ENCODE data around the gene POLR2H. TPM values are rescaled to one million over a fixed set of nuclear protein-coding genes. Genes with fewer than 3 reads are reported as not detected.

POLR2H gene
- total and polyA plus RNA-seq, 4 donors = 46.4 to 139 (median 82.4) TPM

DNA sequence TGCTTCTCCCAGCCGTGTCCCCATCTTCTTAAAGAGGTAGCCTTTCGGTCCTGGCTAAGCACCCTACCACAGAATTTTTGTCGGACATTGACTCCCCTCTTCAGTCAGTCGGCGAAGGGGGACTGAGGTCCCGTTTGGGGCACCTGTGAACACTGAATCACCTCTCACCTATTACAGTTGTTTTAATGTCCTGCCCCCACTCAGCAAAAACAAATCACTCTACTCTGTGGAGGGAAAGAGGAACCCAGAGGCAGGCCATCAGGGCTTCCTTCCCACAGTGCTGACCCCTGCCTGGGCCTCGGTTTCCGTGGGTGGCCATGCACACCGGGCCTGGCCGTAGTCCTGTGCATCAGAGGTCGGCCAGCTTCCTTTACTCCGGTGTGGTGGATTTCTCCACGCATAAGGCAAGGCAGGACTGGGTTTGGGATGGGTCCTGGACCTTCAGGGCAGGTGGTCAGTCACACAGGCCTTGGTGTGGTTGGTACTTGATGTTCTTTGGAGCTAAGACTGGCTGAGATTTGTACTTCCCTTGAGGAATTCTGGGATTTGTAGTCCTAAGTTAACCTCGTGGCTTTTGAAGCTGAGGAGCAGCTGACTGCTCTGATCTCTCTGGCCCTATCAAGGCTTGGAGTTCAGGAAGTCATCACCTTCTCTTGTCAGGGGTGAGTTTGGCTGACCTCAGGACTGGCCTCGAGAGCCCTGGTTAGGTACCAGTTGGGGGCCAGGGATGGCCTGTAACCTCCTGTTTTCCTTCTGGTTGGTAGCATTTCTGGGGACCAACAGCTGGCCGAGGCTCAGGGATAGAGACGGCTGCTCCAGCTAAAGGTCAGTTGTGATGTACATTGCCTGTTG lies 24.7 kb upstream of the POLR2H start:
- Histone ChIP-seq H3K36me3 (ENCODE audit: control insufficient read depth in 4 of 4, insufficient read depth in 4 of 4, low read length in 4 of 4) (peaks cover 7 to 29% (median 25%) of the 10 kb centered on the region in 4 donors), H3K9ac (ENCODE audit: insufficient read depth in 1 of 2, low read length in 2 of 2) (peak overlapping the region; percentile 66 to 82), H3K4me1 (ENCODE audit: control insufficient read depth in 5 of 5, insufficient read depth in 5 of 5, low read length in 5 of 5) (peaks cover 3 to 32% (median 17%) of the 10 kb centered on the region in 5 donors), H3K27ac (ENCODE audit: low read depth in 1 of 2, low read length in 1 of 2) (peak overlapping the region; percentile 88 to 96), H3K9me3 (ENCODE audit: control insufficient read depth in 4 of 4, insufficient read depth in 3 of 4, low read length in 3 of 4) (no peaks in the 10 kb centered on the region), H3K27me3 (ENCODE audit: control insufficient read depth in 3 of 3, insufficient read depth in 3 of 3, low read length in 2 of 3) (no peaks in the 10 kb centered on the region), H3K4me3 (peak overlapping the region; percentile 62)
- 21 to 23% methylated on average over 17 of the region's 17 CpGs for WGBS, 2 donors
- ATAC-seq (ENCODE audit: insufficient read depth, low FRiP score) (no peak), DNase-seq (peak in 2 of 3 donors; percentile 59 to 68)
- TF ChIP-seq, protein P1, sequence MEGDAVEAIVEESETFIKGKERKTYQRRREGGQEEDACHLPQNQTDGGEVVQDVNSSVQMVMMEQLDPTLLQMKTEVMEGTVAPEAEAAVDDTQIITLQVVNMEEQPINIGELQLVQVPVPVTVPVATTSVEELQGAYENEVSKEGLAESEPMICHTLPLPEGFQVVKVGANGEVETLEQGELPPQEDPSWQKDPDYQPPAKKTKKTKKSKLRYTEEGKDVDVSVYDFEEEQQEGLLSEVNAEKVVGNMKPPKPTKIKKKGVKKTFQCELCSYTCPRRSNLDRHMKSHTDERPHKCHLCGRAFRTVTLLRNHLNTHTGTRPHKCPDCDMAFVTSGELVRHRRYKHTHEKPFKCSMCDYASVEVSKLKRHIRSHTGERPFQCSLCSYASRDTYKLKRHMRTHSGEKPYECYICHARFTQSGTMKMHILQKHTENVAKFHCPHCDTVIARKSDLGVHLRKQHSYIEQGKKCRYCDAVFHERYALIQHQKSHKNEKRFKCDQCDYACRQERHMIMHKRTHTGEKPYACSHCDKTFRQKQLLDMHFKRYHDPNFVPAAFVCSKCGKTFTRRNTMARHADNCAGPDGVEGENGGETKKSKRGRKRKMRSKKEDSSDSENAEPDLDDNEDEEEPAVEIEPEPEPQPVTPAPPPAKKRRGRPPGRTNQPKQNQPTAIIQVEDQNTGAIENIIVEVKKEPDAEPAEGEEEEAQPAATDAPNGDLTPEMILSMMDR (IDR thresholded peaks at IDR 0.05; ENCODE audit: control extremely low read depth, extremely low read depth) = no peak

DNA sequence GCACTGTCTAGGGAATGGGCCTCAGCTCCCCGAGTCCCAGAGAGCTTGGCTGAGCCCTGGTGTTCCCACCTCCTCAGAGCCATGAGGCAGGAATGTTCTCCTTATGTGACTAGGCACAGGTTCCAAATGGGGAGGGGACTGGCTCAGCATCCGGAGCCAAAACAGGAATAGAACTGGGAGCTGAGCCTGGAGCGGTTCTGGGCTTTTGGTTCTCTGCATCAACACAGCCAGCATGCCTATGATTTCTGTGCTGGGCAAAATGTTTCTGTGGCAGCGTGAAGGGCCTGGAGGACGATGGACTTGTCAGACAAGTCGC lies 24.2 kb upstream of the POLR2H start, which contains the start of gene FAM131A:
TSS of gene FAM131A (plus strand) at position 202 of the 316 bp plus-strand sequence. CDS start at position 233, 31 bp downstream.
- ATAC-seq (ENCODE audit: insufficient read depth, low FRiP score) = no peak

DNA sequence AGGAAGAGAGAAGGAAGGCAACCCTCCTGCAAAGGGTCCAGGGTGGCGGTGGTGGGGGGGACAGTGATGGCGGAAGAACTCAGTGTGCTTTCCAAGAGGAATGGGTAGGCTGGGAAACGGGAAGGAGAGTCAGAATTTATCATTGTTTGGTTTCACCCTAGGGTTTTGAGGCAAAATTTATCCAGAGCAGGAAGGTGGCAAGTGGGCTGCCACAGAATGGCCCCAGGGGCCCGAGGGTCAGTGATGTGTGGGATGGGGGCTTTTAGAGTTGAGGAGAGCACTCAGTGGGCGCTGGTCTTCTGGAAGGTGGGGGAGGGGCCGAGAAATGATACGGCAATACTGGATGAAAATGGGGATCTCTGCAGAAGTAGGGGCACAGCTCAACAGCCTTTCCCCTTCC lies 23.5 kb upstream of the POLR2H start:
- Histone ChIP-seq H3K4me1 (ENCODE audit: control insufficient read depth in 5 of 5, insufficient read depth in 5 of 5, low read length in 5 of 5) (peaks cover 3 to 30% (median 17%) of the 10 kb centered on the region in 5 donors), H3K27me3 (ENCODE audit: control insufficient read depth in 3 of 3, insufficient read depth in 3 of 3, low read length in 2 of 3) (no peaks in the 10 kb centered on the region), H3K9me3 (ENCODE audit: control insufficient read depth in 4 of 4, insufficient read depth in 3 of 4, low read length in 3 of 4) (no peaks in the 10 kb centered on the region), H3K27ac (ENCODE audit: low read depth in 1 of 2, low read length in 1 of 2) (peak overlapping the region; percentile 43 to 88), H3K36me3 (ENCODE audit: control insufficient read depth in 4 of 4, insufficient read depth in 4 of 4, low read length in 4 of 4) (peaks cover 7 to 25% (median 20%) of the 10 kb centered on the region in 4 donors), H3K4me3 (no peak overlapping the region), H3K9ac (ENCODE audit: insufficient read depth in 1 of 2, low read length in 2 of 2) (no peak overlapping the region)
- TF ChIP-seq, protein P1 (IDR thresholded peaks at IDR 0.05; ENCODE audit: control extremely low read depth, extremely low read depth) = no peak
- no peak for DNase-seq
- no peak for ATAC-seq (ENCODE audit: insufficient read depth, low FRiP score)
- 76 to 87% methylated on average over 7 of the region's 7 CpGs for WGBS, 2 donors

More for the DNA sequence above, 24.2 kb upstream of the POLR2H start, which contains the start of gene FAM131A:
- Histone ChIP-seq H3K4me1 (ENCODE audit: control insufficient read depth in 5 of 5, insufficient read depth in 5 of 5, low read length in 5 of 5) (peaks cover 3 to 30% (median 17%) of the 10 kb centered on the region in 5 donors), H3K9ac (ENCODE audit: insufficient read depth in 1 of 2, low read length in 2 of 2) (peak within 1 kb of the TSS; percentile 66 to 82), H3K27me3 (ENCODE audit: control insufficient read depth in 3 of 3, insufficient read depth in 3 of 3, low read length in 2 of 3) (no peaks in the 10 kb centered on the region), H3K4me3 (peak within 1 kb of the TSS; percentile 62), H3K27ac (ENCODE audit: low read depth in 1 of 2, low read length in 1 of 2) (peak within 1 kb of the TSS; percentile 88 to 96), H3K36me3 (ENCODE audit: control insufficient read depth in 4 of 4, insufficient read depth in 4 of 4, low read length in 4 of 4) (peaks cover 4 to 27% (median 20%) of the 10 kb centered on the region in 4 donors), H3K9me3 (ENCODE audit: control insufficient read depth in 4 of 4, insufficient read depth in 3 of 4, low read length in 3 of 4) (no peaks in the 10 kb centered on the region)
- WGBS, 2 donors = 75 to 85% methylated on average over 6 of the region's 6 CpGs
- DNase-seq = peak in 1 of 3 donors; percentile 42
- TF ChIP-seq, protein P1 (IDR thresholded peaks at IDR 0.05; ENCODE audit: control extremely low read depth, extremely low read depth) = no peak
